GM19193 (cell line): ENCODE data around the gene ARL15.

Experiments
- POLR2A ChIP-seq: IDR thresholded peaks from 4 replicates; pipeline ENCODE4 v1.6.1; 2011; ENCODE audit not compliant: insufficient read depth, insufficient read length; ENCODE audit errors: extremely low read depth

The ARL15 gene

DNA sequence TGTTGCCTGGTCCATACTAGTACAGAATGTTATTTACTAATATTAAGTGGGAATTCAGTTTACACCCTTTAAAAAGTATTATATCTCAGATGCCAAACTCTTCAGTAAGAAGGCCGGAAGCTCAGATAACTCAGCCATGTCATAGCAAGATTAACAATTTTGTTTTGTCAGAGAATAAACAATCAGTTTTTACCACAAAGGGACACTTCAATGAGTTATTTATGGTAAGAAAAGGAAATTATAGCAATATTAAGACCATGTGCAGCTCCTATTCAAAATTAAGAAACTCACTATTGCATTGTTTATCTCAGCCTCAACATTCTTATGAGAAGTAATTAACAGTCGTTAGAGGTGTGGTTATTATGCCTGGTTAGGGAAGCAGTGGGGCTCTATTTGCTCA lies 13.1 kb upstream of the ARL15 start:
- no peak for TF ChIP-seq POLR2A

DNA sequence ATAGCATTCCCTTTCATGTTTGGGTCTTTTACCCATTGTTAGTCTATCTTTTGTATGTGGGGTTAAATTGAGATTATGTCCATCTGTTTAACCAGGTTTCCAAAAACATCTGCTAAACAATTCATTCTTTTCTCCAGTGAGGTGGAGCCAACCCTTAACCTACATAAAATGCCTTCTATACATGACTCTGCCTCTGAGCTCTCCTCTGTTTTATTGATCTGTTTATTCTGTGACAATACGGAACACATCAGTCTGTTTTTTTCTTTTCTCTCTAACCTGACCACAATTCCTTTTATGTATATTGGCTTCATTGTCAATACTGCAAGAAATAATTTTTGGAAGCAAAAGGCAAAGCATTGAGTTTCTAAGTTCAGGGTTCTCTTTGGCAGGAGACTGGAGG lies 9.9 kb upstream of the ARL15 start:
- no peak for TF ChIP-seq POLR2A

- TF ChIP-seq POLR2A: no peak
Observed at GRCh38 chr5:54317511-54318260, 7.3 kb upstream of the ARL15 start.

GRCh38 chr5:54315736-54316528 lies 5.6 kb upstream of the ARL15 start:
- no peak for TF ChIP-seq POLR2A

DNA sequence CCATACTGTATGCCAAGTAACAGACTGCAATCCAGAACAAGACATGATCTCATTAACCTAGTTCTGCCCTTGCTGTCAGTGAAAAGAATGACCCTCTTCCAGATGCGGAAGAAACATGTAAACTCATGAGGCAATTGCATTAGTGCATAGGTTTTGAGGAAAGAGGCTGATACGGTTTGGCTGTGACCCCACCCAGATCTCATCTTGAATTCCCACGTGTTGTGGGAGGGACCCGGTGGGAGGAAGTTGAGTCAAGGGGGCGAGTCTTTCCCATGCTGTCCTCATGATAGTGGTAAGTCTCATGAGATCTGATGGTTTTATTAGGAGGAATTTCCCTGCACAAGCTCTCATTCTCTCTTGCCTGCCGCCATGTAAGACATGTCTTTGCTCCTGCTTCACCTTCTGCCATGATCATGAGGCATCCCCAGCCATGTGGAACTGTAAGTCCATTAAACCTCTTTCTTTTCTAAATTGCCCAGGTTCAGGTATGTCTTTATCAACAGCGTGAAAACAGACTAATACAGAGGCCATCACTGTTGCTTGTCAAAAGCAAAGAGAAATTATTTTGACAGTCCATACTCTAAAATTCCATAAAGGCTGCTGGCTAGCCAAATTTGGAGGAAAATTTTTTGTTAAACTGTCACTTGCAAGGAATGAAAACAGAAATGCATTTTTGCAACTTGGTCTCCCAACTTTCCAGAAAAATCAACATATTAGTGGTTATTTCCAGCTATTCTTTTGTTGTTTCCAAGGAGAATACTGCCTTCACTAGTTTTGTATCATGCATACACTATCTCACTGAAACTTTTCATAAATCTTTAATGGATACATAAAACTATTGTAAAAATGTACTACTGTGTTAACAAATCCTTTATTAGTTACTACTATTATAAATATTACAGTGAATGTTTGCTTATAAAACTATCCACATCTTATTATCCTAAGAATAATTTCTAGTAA lies 3.2 kb upstream of the ARL15 start:
- TF ChIP-seq POLR2A: no peak

GRCh38 chr5:54312499-54312898 lies 2.1 kb upstream of the ARL15 start:
- no peak for TF ChIP-seq POLR2A

GRCh38 chr5:54311176-54311677 lies 854 bp upstream of the ARL15 start:
- no peak for TF ChIP-seq POLR2A

- no peak for TF ChIP-seq POLR2A
Observed at GRCh38 chr5:54309691-54310432, 511 bp downstream of the ARL15 start.

- no peak for TF ChIP-seq POLR2A
Observed at GRCh38 chr5:54309276-54309675, 1.1 kb downstream of the ARL15 start.

DNA sequence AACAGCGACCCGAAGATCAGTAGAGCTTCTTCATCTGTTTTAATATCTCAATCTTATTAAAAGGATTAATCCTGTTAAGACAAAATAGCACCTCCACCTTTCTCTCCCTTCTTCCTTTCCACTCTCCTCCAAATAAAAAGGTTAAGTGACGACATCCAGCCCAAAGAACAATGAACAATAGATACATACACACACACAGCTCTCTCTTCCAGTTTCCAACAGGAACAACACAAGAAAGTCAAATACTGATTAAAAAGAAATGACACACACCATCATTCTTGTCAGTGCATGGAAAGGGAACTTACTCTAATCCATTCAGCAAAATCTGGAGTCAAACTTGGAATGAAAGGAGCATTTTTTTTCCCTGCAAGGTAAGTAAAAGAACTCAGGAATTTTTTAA lies 2.8 kb downstream of the ARL15 start:
- no peak for TF ChIP-seq POLR2A

- TF ChIP-seq POLR2A: no peak
Observed at GRCh38 chr5:54306893-54307292, 3.5 kb downstream of the ARL15 start.

DNA sequence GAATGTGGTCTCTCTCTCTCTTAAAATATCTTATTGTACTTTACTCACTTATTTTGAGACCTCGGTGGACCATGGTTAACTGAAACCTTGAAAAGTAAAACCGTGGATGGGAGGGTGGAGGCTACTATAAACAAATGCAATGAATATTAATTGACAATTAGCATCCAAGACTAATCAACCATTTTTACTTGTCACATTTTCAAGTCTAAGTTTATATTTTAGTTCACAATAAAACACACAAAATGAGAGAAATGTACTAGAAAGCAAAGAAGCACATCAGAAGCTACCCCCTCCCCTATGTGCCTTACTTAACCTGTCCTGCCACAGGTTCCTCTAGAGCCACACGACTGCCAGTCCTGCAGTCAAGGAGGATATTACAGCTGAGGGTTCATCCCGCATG lies 4.6 kb downstream of the ARL15 start:
- no peak for TF ChIP-seq POLR2A

GRCh38 chr5:54304040-54304439 lies 6.3 kb downstream of the ARL15 start:
- no peak for TF ChIP-seq POLR2A

DNA sequence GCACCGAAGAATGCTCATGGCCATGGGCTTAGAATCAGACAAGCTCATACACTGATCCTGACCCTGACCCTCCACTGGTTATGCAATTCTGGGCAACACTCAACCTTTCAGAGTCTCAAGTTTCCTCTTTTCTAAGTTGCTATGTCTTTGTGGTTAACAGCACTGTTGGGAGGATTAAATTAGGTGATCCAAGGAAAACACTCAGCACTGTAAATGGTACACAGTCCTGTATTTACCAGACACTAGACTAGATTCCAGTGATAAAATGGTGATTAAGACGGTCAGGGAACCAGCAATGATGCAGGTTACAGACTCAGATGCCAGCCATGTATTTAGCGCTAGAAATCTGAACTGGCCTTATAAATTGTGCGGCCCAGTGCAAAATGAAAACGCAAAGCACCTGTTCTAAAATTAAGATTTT lies 8.1 kb downstream of the ARL15 start:
- no peak for TF ChIP-seq POLR2A
